NCI-H69 (cell line): Measurements from ENCODE around the gene MAPK1.
"Not testable (repeated sequence)": the region's sequence is repeated elsewhere in the genome, so short reads cannot be mapped to it uniquely, and the experiment has no call there.

Experiments used
- DNase-seq: peaks from one replicate; lab custom pipeline; 2025; lab: John Stamatoyannopoulos, UW

Gene MAPK1

DNA sequence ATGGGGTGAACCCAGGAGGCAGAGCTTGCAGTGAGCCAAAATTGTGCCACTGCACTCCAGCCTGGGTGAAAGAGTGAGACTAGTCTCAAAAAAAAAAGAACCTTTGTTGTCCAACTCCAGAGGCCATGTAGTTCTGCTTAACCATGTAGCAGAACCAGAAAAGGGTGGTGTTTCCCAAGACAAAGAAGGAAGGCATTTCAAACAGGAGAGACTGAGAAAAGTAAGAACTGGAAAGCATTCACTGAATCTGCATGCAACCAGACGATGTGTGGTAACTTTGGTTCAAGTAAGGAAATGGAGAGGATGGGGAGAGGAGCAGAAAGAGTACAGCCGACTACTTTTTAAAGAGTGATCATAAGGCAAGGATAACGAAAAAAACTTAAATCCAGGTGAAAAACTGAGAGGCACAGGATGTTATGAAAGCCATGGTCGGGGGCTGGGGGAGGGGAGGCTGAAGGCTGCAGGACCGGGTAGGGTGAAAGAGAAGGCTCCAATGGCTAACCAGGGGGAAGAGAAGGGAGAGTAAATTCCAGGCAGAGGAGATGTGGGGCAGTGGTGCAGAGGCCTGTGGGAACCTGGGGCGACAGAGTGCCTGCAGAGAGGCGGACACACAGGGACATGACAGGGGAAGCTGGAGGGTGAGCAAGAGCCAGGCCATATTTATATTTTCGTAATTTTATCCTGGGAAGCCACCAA, 48.8 kb downstream of the MAPK1 start:
- no peak for DNase-seq

- DNase-seq: not testable (repeated sequence)
These were observed 50.0 kb downstream of the MAPK1 start for GRCh38 chr22:21817497-21817853.

DNA sequence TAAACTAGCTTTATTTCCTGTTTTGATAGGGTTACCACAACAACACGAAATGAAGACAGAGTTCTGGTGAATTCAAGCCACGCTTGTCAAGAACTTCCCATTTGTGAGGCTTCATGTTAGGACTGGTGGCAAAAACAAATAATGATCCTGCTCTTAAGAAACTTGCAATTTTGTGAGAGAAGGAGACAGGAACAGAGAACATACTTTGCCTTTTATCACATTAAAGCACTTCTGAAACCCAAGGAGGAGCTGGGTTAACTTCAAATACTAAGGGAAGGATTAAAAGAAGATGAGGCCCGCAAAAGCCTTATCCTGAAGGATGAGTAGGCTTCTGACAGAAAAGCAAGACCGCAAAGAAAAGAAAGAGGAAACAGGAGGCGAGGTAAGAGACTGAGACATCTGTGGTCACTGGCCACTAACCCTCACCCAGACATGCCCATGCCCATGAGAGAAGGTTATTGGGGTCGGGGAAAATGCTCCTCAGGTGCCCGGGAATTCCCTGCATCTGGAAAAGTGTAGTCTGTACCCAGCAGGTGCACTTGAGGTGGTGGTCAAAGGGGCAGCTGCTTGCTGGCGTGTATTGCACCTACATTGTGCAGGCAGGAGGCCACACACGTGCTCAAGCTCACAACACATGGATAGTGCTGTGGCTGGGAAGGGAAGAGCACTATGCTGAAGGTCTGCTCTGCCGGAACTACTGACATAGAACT, 50.5 kb downstream of the MAPK1 start:
- peak; percentile 47 for DNase-seq

GRCh38 chr22:21816472-21816786, 51.0 kb downstream of the MAPK1 start:
- DNase-seq: no peak

DNA sequence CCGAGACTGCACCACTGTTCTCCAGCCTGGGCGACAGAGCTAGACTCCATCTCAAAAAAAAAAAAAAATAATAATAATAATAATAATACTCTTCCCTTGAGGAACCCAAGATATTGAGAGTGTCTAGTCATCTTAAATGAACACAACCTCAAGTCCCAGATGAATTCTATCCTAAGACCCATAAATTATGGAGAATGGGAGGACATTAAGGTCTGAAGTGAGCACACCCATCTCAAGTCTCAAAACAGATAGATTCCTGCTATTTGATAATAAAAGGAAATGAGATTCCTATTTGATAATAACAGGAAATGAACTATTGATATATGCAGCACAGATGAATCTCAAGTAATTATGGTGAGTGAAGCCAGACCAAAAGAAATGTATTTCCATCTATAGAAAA, 51.5 kb downstream of the MAPK1 start:
- DNase-seq: no peak

- no peak for DNase-seq
These were observed 52.1 kb downstream of the MAPK1 start for GRCh38 chr22:21815357-21815756.

DNA sequence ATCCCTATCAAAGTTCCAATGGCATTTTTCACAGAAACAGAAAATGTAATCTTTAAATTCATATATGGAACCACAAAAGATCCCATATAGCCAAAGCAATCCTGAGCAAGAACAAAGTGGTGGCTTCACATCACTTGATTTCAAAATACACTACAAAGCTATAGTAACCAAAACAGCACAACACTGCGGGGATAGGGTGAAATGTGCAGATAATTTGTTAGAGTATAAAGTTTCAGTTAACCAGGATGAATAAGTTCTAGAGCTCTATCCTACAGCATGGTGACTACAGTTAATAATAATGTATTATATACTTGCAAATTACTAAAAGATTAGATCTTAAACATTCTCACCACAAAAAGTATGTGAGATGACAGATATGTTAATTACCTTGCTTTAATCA, 55.5 kb downstream of the MAPK1 start:
- DNase-seq: no peak

GRCh38 chr22:21807544-21808529, 59.6 kb downstream of the MAPK1 start:
- DNase-seq: peak; percentile 6

DNA sequence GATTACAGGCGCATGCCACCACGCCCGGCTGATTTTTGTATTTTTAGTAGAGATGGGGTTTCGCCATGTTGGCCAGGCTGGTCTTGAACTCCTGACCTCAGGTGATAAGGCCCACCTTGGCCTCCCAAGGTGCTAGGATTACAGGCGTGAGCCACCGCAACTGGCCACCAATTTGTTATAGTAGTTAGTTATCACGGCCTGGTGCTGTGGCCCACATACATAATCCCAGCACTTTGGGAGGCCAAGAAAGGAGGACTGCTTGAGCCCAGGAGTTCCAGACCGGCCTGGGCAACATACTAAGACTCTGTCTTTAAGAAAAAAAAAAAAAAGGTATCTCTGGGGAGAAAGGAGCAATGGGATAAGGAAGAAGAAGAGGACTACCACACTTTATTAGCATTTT, 62.1 kb downstream of the MAPK1 start:
- not testable (repeated sequence) for DNase-seq

- DNase-seq: no peak
These were observed 63.6 kb downstream of the MAPK1 start for GRCh38 chr22:21803811-21804249.

DNA sequence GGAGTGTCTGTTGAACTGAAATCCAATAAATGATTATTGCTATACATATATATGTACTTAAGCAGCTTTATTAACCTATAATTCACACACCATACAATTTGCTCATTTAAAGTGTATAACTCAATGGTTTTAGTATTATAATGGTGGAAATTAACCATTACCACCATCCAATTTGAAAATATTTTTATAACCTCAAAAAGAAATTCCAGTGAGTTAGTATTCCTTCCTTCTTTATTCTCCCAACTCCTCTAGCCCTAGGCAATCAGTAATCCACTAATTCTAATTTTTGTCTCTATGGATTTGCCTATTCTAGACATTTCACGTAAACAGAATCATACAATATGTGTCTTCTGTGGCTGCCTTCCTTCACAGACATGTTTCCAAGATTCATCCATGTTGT, 64.8 kb downstream of the MAPK1 start:
- DNase-seq: no peak

DNA sequence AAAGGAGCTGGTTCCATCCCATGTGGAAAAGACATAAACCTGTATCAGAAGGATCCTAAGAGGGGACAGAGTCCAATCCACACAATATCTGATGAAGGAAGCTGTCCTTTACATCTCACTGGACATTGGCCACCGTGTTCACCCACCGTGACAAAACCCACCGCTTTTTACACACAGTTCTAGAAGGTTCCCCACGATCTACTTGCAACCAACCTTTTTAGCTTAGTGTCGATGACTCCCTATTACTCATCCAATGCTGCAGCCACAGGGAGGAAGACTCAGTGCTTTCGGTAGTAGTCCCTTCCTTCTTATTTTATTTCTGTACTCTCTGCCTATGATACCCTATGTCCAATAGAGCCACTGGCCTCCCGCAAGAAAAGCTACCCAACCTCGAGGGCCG, 65.4 kb downstream of the MAPK1 start:
- no peak for DNase-seq

- not testable (repeated sequence) for DNase-seq
These were observed 66.2 kb downstream of the MAPK1 start for GRCh38 chr22:21801304-21801644.

GRCh38 chr22:21800552-21801303, 66.7 kb downstream of the MAPK1 start:
- no peak for DNase-seq

DNA sequence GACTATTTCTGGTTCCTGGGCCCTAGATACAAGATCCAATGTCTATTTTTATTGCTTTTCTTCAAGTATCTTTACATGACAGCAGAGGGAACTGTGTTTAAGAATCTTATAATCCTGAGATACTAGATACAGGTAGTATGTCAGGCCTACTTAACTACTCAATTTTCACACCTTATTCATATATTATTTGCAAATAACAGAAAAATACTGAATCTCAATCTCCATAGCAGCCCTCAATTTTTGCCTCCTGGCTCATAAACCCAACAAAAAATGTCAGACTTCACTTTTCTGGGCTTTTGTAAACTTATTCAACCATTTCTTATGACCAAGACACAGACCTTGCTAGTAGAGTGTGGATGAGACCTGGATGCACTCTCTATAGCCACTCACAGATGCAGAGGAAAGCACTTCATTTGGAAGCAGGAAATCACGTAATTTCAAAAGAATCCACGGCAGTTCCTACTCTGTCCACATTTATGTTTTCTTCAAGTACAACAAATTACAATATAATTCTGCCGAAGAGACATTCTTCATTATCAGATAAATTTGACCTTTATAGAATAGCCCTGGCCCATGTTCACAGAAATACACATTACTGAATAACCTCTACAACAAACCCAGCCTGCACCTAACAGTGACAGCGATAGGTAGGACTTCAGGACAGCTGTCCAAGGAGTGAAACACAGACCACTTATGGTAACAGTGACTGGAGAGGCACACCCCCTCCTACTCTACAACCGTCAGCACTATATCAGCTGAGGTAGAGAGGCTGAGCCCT, 69.8 kb downstream of the MAPK1 start:
- DNase-seq: no peak

DNA sequence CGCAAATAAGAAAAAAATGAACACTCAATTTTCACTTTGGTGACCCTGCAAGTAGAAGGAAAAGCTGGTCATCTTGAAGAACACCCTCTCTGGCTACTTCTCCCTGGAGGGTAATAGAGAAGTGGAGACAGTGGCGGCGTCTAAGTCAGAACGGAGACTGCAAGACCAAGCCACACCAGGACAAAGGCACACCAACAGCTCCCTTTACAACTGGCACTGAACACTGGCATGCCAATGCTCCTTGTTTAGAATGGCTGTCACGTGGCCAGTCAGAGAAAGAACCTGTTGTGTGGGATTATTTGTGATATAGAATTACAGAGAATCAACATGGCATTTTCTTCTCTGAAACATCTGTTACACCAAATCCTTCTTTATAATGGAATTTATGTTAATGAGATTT, 70.6 kb downstream of the MAPK1 start:
- DNase-seq: no peak

DNA sequence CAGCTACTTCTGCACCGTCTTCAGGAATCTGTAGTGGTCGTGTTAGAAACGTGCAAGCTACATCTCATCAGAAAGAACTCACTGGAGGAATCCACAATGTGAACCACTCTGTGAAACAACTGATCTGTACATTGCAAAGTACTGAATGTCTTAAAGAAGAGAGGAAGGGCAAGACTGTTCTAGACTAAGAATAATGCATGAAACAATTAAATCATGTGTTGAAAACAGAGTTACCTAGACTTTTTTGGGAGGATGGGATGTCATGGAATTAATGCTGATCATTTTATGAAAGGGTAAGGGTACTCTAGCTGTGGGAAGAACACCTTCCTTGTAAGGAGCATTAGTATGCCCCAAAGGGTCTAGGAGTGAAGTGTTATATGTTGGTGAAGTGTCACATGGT, 71.2 kb downstream of the MAPK1 start:
- DNase-seq: no peak

DNA sequence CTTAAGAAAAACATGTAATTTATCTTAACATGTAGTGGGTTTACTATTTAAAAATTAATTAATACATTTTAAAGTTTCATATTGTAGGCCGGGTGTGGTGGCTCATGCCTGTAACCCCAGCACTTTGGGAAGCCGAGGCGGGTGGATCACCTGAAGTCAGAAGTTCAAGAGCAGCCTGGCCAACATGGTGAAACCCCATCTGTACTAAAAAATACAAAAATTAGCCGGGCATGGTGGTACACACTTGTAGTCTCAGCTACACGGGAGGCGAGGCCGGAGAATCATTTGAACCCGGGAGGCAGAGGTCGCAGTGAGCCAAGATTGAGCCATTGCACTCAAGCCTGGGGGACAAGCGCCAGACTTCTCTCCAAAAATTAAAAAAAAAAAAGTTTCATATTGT, 73.7 kb downstream of the MAPK1 start:
- DNase-seq: not testable (repeated sequence)

DNA sequence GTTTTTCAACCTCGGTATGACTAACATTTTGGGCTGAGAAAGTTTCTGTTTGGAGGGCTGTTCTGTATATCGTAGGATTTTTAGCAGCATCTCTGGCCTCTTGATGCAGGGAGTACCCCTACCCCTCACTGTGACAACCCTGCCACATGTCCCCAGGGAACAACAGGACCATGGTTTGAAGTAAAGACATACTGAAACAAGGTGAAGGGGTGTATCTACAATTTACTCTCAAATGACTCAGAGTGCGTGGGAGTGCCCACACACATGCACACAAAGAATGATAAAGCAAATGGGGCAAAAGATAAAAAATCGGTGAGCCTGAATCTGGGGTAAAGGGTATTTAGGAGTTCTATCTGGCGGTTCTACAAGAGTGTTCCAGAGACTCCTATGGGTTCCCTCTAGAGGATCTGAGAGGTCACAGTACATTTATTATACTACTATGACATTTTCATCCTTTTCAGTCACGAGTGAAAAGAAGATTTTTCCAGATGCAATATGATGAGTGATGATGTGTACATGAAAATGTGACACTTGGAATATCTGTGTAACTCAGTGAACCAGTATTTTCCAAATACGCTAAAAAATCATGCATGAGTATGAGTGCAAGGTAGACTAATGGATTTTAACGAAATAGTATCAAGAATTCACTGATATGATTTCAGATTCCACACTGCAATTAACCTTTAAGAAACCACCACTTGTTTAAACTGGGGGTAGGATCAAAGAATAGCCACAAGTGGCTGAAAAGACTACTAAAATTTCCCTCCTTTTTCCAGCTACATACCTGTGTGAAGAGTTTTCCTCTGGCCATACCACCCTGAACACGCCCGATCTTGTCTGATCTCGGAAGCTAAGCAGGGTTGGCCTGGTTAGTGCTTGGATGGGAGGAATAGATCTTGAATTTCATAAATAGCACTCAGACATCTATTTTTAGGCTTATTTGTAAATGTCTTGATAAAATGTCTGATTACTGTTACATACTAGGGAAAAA, 75.5 kb downstream of the MAPK1 start:
- no peak for DNase-seq
